Measurements from ENCODE around the gene IFITM5.
A peak's percentile ranks its signal among the peaks of the same experiment; 100 is the strongest.
"Not testable (repeated sequence)": the region's sequence is repeated elsewhere in the genome, so short reads cannot be mapped to it uniquely, and the experiment has no call there.

IFITM5 gene

GRCh38 chr11:311013-311748 is 11.9 kb upstream of the IFITM5 start:
- DNase-seq, result peak; percentile 60

DNA sequence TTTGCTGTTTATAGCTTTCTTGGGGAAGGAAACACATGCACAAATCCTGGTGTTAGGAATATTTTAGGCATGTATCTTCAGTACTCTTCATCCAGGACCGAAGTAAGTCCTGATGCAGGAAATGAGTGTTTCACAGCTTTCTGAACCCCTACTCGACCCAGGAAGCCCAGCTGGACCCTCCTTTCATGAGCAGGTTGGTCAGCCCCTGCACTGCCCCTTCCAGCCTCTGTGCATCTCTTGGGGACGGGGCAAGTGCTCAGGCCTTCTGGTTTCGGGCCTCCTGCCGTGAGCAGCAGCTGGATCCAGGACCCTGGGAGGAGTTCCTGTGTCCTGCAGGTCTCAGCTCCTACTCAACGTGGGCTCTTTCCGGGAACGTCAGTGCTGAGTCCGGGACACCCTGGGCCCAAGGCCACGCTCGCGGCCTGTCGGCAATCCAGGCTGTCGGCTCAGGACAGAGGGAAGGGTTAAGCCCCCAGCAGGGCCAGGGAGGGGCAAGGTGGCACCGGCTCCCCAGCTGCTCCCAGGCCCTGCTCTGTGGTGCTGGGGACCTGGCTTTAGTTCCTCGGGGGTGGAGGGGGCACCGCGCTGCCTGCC is 10.8 kb upstream of the IFITM5 start:
- not testable (repeated sequence) for DNase-seq

- peak; percentile 48 for DNase-seq
Observed at GRCh38 chr11:308740-309665, 9.7 kb upstream of the IFITM5 start.

- peak; percentile 68 for DNase-seq
Observed at GRCh38 chr11:307766-308708, 8.7 kb upstream of the IFITM5 start, which contains the start of gene IFITM2. Gene IFITM2, plus strand, starts transcription at chr11:307816. Its CDS starts 377 bp downstream, at chr11:308193.

GRCh38 chr11:306645-307371 is 7.5 kb upstream of the IFITM5 start:
- no peak for DNase-seq

- no peak for DNase-seq
Observed at GRCh38 chr11:305844-306211, 6.5 kb upstream of the IFITM5 start.

GRCh38 chr11:304915-305843 is 5.9 kb upstream of the IFITM5 start:
- DNase-seq, result peak; percentile 70

DNA sequence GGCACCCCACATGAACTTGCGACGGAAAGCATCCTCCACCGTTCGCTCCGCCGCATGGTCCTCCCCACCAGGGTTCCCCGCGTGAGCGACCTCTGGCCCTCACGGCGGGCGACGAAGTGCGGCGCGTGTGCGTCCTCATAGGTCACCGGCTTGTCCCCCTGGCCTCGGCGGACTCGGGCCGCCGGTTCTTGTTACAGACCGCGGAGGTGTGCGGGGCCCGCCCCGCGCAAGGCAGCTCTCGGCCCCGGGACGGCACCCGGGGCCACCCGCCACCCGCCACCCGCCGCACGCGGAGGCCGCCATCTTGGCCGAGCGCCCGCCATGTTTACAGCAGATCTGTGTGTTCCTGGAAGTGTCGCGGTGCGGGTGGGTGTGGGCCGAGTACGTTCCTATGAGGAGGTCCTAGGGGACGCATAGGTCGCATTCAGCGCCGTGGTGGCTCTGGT is 4.8 kb upstream of the IFITM5 start:
- DNase-seq, result no peak

- DNase-seq, result no peak
Observed at GRCh38 chr11:303363-303762, 4.0 kb upstream of the IFITM5 start.

DNA sequence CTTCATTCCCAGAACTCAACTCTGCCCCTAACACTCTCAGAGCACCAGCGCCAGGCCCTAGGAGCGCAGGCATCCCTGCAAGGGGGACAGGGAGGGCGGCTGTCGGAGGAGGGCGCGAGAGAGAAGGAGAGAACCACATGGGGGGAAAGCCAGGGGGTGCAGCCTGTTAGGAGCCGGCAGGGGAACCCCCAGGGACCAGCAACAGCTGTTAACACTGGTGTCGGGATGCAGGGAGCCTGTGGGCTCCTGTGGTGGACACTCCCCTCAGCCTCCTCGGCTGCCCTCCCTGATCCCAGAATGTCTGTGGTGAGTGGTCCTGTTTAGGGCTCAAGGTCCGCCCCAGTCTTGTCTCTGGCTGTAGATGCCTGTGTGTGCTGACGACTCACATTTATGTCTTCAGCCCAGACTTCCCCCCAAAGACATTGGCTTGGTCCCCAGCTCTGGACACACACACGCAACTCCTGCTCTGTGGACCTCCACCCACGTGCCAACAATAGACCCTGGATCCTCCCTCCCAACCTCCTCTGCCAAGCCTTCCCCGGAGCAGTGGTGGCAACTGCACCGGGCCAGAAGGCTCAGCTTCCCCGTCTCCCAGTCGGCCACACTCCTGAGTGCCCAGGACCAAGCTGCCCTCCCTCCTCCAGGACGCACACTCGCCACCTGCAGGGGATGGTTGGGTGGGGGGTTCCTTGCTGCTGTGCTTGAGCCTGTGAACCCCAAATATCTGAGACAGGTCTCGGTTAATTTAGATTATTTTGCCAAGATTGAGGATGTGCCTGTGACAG is 817 bp upstream of the IFITM5 start:
- no peak for DNase-seq

- DNase-seq, result no peak
Observed at GRCh38 chr11:298406-299065, 790 bp downstream of the IFITM5 start.

DNA sequence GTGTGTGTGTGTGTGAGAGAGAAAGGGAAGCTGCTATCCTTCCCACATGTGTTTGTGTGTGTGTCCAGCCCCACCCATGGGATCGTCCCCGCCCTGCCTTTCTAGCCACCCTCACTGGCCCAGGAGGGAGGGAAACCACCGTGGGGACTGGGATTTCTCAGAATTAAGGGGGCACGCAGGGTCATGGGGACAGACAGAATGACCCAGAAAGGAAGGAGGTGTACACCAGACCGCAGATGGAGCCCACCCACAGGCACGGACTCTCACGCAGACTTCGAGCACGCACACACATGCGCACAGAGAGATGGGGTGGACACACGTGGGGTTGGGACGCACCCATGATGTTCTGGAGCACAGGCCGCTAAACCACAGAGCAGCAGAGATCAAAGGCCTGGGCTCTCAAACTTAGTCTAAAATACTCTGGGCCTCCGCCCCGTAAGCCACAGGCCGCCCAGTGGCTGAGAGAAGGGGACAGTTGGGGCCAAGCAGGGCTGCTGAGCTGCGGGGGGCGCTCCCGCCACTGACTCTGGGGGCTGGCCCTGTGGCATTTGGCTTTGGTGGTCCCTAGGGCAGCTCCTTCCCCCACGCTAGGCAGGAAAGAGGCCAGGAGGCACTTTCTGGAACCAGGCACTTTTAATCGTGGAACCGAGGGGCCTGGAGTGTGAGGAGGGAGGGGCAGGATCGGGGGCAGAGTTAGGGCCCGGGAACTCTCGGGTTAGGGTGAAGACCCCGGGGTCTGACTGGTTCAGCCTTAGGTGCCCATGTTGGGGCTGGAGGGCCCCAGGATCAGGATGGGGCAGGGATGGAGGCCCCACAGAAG is 1.5 kb downstream of the IFITM5 start:
- DNase-seq, result peak; percentile 51

- no peak for DNase-seq
Observed at GRCh38 chr11:297051-297585, 2.2 kb downstream of the IFITM5 start.

DNA sequence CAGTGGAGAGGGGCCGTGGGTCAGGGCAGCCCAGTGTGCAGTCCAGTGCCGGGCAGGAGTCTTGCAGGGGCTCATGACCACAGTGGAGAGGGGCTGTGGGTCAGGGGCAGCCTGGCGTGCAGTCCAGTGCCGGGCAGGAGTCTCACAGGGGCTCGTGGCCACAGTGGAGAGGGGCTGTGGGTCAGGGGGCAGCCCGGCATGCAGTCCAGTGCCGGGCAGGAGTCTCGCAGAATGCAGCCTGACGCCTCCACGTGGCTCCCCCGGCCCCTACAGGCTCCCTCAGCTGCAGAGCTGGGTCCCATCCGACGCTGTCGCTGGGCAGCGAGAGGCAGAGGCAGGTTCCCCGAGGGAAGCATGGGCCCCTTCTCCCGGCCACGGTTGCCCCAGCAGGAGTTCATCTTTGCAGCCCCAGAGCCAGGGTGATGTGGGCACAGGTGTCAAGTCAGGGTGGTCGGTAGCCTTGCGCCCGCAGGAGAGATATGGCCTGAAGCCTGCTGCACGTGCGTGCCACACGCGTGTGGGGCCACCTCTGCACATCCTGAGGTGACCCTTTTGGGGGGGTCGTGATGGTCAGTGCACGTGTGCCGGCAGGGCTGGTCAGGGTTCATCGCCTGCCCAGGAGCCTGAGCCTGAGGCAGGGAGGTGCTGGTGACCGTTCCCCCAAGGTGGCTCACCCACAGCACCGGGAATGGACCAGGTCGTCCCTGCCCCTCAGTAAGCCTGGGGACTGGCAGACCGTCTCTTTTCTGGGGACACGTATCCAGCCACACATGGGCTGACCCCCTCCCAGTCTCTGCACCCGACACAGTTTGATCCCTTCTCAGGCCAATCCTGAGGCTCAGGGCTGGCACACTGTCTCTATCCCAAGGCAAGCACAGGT is 2.9 kb downstream of the IFITM5 start:
- DNase-seq, result no peak

GRCh38 chr11:295351-296170 is 3.8 kb downstream of the IFITM5 start:
- no peak for DNase-seq

DNA sequence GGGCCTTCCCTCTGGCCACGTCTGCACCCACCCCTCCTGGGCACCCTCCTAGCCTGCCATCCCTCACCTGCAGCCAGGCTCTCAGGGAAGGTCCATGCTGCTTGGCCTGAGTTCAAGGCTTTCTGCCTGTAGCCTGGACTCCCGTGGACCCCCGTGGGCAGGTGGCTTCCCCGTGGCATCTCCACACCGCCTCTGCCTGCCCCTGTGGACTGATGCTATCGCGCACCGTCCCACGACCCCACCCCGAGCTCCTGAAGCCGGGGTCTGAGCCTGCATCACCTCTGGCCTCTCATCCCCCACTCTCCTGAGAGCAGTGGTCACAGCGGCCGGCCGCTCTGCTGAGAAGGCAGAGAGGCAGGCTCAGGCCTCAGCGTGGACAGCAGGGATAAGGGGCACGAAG is 4.5 kb downstream of the IFITM5 start:
- no peak for DNase-seq

All from stimulated activated CD4-positive, alpha-beta T cell treated with anti-CD3 and anti-CD28 coated beads, Interleukin-15, amount 100 ng/mL, for 24 hours (primary cell).